GM12872 (cell line): ENCODE results near the gene TAF10.

Experiments
- TF ChIP-seq, protein P1 (sequence below): IDR thresholded peaks from 3 replicates; pipeline ENCODE4 v1.5.1; 2011; ENCODE audit warnings: low read depth, mild to moderate bottlenecking, low read length, moderate library complexity; ENCODE audit not compliant: insufficient read depth

Gene TAF10

GRCh38 chr11:6563667-6564066 lies 48.3 kb downstream of the TAF10 start:
- TF ChIP-seq, protein P1, sequence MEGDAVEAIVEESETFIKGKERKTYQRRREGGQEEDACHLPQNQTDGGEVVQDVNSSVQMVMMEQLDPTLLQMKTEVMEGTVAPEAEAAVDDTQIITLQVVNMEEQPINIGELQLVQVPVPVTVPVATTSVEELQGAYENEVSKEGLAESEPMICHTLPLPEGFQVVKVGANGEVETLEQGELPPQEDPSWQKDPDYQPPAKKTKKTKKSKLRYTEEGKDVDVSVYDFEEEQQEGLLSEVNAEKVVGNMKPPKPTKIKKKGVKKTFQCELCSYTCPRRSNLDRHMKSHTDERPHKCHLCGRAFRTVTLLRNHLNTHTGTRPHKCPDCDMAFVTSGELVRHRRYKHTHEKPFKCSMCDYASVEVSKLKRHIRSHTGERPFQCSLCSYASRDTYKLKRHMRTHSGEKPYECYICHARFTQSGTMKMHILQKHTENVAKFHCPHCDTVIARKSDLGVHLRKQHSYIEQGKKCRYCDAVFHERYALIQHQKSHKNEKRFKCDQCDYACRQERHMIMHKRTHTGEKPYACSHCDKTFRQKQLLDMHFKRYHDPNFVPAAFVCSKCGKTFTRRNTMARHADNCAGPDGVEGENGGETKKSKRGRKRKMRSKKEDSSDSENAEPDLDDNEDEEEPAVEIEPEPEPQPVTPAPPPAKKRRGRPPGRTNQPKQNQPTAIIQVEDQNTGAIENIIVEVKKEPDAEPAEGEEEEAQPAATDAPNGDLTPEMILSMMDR, result no peak

DNA sequence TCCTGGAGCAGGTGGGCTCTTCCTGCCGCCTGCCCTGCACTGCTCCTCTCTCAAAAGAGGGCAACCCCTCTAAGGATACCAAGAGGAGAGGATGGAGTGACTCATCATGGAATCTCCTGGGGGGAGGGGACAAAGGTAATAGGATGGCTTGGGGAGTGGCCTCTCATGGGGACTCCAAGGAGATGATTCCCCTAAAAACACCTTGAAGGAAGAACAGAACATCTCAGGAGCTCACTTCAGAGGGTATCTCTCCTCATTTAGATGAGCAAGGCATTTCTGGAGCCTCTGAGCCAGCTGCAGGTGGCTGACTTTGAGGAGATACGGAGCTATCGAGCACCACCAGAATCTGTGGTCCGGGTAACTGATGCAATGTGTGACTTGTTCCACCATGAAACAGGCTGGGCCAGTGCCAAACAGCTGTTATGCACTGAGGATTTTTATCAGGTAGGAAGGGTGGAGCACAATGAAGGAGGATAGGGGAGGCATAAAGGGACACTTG lies 48.8 kb downstream of the TAF10 start:
- TF ChIP-seq, protein P1, result no peak

GRCh38 chr11:6561288-6561687 lies 50.7 kb downstream of the TAF10 start:
- TF ChIP-seq, protein P1, result no peak
